HCT116 (cell line): Measurements from ENCODE around the gene BTD. TPM values are rescaled to one million over a fixed set of nuclear protein-coding genes. Genes with fewer than 3 reads are reported as not detected.

Experiments
- ATAC-seq: fragments of 200-7000 bp; cut with Tn5 transposase; 2 replicates; pipeline ENCODE4 v1.9.1; 2020; ENCODE audit warnings: mild to moderate bottlenecking, moderate library complexity
- BruUV-seq: library from RNA; stranded (reverse); fragments of 400-500 nt; replicated peaks from 2 replicates; lab custom pipeline; 2021; lab: Mats Ljungman, UMichigan
- CTCF ChIA-PET: fragments of 300-600 bp; sonication (Branson Sonifier 250); formaldehyde crosslinking; loops from one replicate; lab custom pipeline; 2021; ENCODE audit warnings: antibody characterized with exemption; lab: Charles Lee
- POLR2A ChIA-PET: fragments of 300-600, 350-600 bp; sonication (Branson Sonifier 250); formaldehyde crosslinking; loops from one replicate; lab custom pipeline; 2021; ENCODE audit warnings: antibody characterized with exemption; lab: Charles Lee
- RAD21 ChIA-PET, 2 experiments: fragments of 300-600 bp; sonication (Branson Sonifier 250); formaldehyde crosslinking; loops; one replicate each; lab custom pipeline; 2023; ENCODE audit warnings: low total read pairs in 2 of 2; ENCODE audit not compliant: uncharacterized antibody in 2 of 2, unreplicated experiment in 2 of 2, low non-redundant PET in 1 of 2; lab: Charles Lee
- DNase-seq: peaks from one replicate; pipeline ENCODE4 v3.0.0-alpha.2; 2010; ENCODE audit warnings: low read depth, low spot score
- H2AFZ ChIP-seq: fragments of 200-600 bp; shearing (Covaris generic), sonication (generic); 2 replicates; pipeline ENCODE4 v1.6.1; 2017; ENCODE audit warnings: low read depth, mixed run types, mixed read lengths, antibody characterized with exemption, low read length; ENCODE audit not compliant: poor library complexity, severe bottlenecking
- H3K27ac ChIP-seq: 2 replicates; pipeline ENCODE4 v1.5.1; 2012; ENCODE audit warnings: low read depth, low read length
- H3K27me3 ChIP-seq: fragments of 200-600 bp; sonication (generic); 2 replicates; pipeline ENCODE4 v1.6.1; 2016; ENCODE audit warnings: mixed run types, low read length, mixed read lengths; ENCODE audit not compliant: insufficient read depth
- H3K36me3 ChIP-seq, 2 experiments: fragments of 200-500 bp in 1 of 2; fragments of 200-600 bp in 1 of 2; sonication (Bioruptor generic) in 1 of 2; sonication (generic) in 1 of 2; 2 replicates each; pipeline versions ENCODE4 v1.5.1 to v1.6.1; 2014 to 2016; ENCODE audit warnings: low read length in 2 of 2, inconsistent platforms in 1 of 2, mixed read lengths in 1 of 2, mixed run types in 1 of 2; ENCODE audit not compliant: insufficient read depth in 2 of 2, control insufficient read depth in 1 of 2
- H3K4me1 ChIP-seq, 2 experiments: fragments of 200-600 bp in 1 of 2; sonication (generic) in 1 of 2; 2 replicates each; pipeline versions ENCODE4 v1.5.1 to v1.6.1; 2012 to 2017; ENCODE audit warnings: low read length in 2 of 2, inconsistent platforms in 1 of 2, mild to moderate bottlenecking in 1 of 2, mixed read lengths in 1 of 2, mixed run types in 1 of 2, moderate library complexity in 1 of 2; ENCODE audit not compliant: insufficient read depth in 2 of 2, control insufficient read depth in 1 of 2
- H3K4me2 ChIP-seq: fragments of 200-600 bp; sonication (generic); 2 replicates; pipeline ENCODE4 v1.6.1; 2017; ENCODE audit warnings: mixed run types, low read length, mixed read lengths
- H3K4me3 ChIP-seq, 2 experiments: fragments of 200-600 bp in 1 of 2; sonication (generic) in 1 of 2; replicated peaks in 1 of 2; 2 replicates each; pipeline ENCODE4 v1.5.1; 2011 to 2016; ENCODE audit warnings: low read length in 2 of 2, control low read depth in 1 of 2, low read depth in 1 of 2, mild to moderate bottlenecking in 1 of 2, mixed read lengths in 1 of 2, mixed run types in 1 of 2
- H3K79me2 ChIP-seq: fragments of 200-600 bp; sonication (generic); 2 replicates; pipeline ENCODE4 v1.6.1; 2017; ENCODE audit warnings: mild to moderate bottlenecking, mixed run types, low read length, moderate library complexity, mixed read lengths; ENCODE audit not compliant: insufficient read depth
- H3K9ac ChIP-seq: fragments of 200-600 bp; sonication (generic); 2 replicates; pipeline ENCODE4 v1.6.1; 2016; ENCODE audit warnings: low read length, mixed read lengths
- H3K9me2 ChIP-seq: fragments of 200-600 bp; sonication (generic), shearing (Covaris generic); 2 replicates; pipeline ENCODE4 v1.6.1; 2017; ENCODE audit warnings: mixed run types, mild to moderate bottlenecking, moderate library complexity; ENCODE audit not compliant: insufficient read depth
- H3K9me3 ChIP-seq, 2 experiments: fragments of 200-500 bp in 1 of 2; fragments of 200-600 bp in 1 of 2; sonication (Bioruptor generic) in 1 of 2; sonication (generic) in 1 of 2; 2 replicates each; pipeline ENCODE4 v1.6.1; 2014 to 2017; ENCODE audit warnings: low read length in 2 of 2, mixed read lengths in 2 of 2, inconsistent platforms in 1 of 2, low read depth in 1 of 2, mild to moderate bottlenecking in 1 of 2, mixed run types in 1 of 2, moderate library complexity in 1 of 2; ENCODE audit not compliant: control insufficient read depth in 1 of 2, insufficient read depth in 1 of 2
- H4K20me1 ChIP-seq: fragments of 200-600 bp; sonication (generic), shearing (Covaris generic); 2 replicates; pipeline ENCODE4 v1.6.1; 2017; ENCODE audit warnings: mixed run types, mild to moderate bottlenecking, moderate library complexity; ENCODE audit not compliant: insufficient read depth
- ATF3 ChIP-seq: IDR thresholded peaks from 2 replicates; pipeline ENCODE4 v1.6.1; 2012
- CBX3 ChIP-seq: IDR thresholded peaks from 2 replicates; pipeline ENCODE4 v1.6.1; 2012; ENCODE audit warnings: low read depth
- CTCF ChIP-seq, 3 experiments: fragments of 200-600 bp in 1 of 3; sonication (generic) in 1 of 3; IDR thresholded peaks in 2 of 3; conservative IDR thresholded peaks in 1 of 3; 2 replicates each; pipeline ENCODE4 v1.5.1; 2012 to 2017; ENCODE audit warnings: low read depth in 2 of 3, low read length in 2 of 3, antibody characterized with exemption in 1 of 3, borderline replicate concordance in 1 of 3, control low read depth in 1 of 3, mild to moderate bottlenecking in 1 of 3, mixed read lengths in 1 of 3, mixed run types in 1 of 3, moderate library complexity in 1 of 3; ENCODE audit not compliant: insufficient read depth in 1 of 3
- EGR1 ChIP-seq: IDR thresholded peaks from 2 replicates; pipeline ENCODE4 v1.6.1; 2012; ENCODE audit warnings: low read depth
- FOSL1 ChIP-seq: IDR thresholded peaks from 2 replicates; pipeline ENCODE4 v1.6.1; 2012; ENCODE audit warnings: low read depth
- JUND ChIP-seq: IDR thresholded peaks from 2 replicates; pipeline ENCODE4 v1.6.1; 2012
- REST ChIP-seq: IDR thresholded peaks from 2 replicates; pipeline ENCODE4 v1.6.1; 2012; ENCODE audit warnings: low read depth
- TCF7L2 ChIP-seq: IDR thresholded peaks from 2 replicates; pipeline ENCODE4 v1.7.0; 2011; ENCODE audit warnings: borderline replicate concordance, inconsistent platforms; ENCODE audit not compliant: insufficient read depth, insufficient read length; ENCODE audit errors: extremely low read depth
- ZBTB33 ChIP-seq: IDR thresholded peaks from 2 replicates; pipeline ENCODE4 v1.6.1; 2011; ENCODE audit warnings: mild to moderate bottlenecking, low read length, moderate library complexity; ENCODE audit not compliant: insufficient replicate concordance; ENCODE audit errors: extremely low read depth
- ZNF274 ChIP-seq: fragments of 200-500 bp; sonication (Bioruptor generic); IDR thresholded peaks from 2 replicates; pipeline ENCODE4 v1.6.1; 2014; ENCODE audit warnings: mild to moderate bottlenecking, low read depth, low read length, inconsistent platforms
- intact Hi-C: fragments of 100-400 bp; cut with micrococcal nuclease; formaldehyde crosslinking; loops from 2 replicates; pipeline ENCODE4 v1.10.0; 2022
- total RNA-seq: library from RNA; stranded (reverse); gene quantifications from one replicate; pipeline ENCODE4 v1.2.1, GENCODE V29; 2021; ENCODE audit not compliant: unreplicated experiment

The BTD gene
- total RNA-seq, 1 experiment from 2014 or later, result 5.0 TPM

- POLR2A ChIA-PET, result no interaction called here
- Histone ChIP-seq H4K20me1 (no peaks in the 10 kb centered on the region), H3K9me2 (0 out of 2 replicates have a peak, but pooled peaks cover 2% of the 10 kb centered on the region), H3K4me3 (no peak overlapping the region), H2AFZ (no peak overlapping the region), H3K36me3 (no peaks in the 10 kb centered on the region), H3K27me3 (no peaks in the 10 kb centered on the region), H3K4me2 (0 out of 2 replicates have a peak overlapping the region, but pooled peaks have one; percentile 58), H3K9ac (no peak overlapping the region), H3K9me3 (no peaks in the 10 kb centered on the region), H3K27ac (no peak overlapping the region), H3K79me2 (no peaks in the 10 kb centered on the region), H3K4me1 (peaks cover 35 to 67% of the 10 kb centered on the region in 2 experiments)
- intact Hi-C loops, result loop anchor here (5.0 to 10.0 kb wide), 2 partner anchors 413 to 545 kb away; no protein-coding TSS in a partner anchor
- TF ChIP-seq ZBTB33 (no peak), CTCF (IDR thresholded peaks at IDR 0.05 in 2 of 3, conservative IDR thresholded peaks at IDR 0.05 in 1 of 3; ENCODE audit: borderline replicate concordance in 1 of 3, insufficient read depth in 1 of 3, low read depth in 2 of 3, low read length in 2 of 3) (no peak), CBX3 (no peak), TCF7L2 (no peak), ZNF274 (no peak), EGR1 (no peak), FOSL1 (no peak), JUND (no peak), REST (no peak), ATF3 (no peak)
- ATAC-seq, result no peak
- CTCF ChIA-PET, result no interaction called here
- BruUV-seq, result no TSS peak
- no peak for DNase-seq
- RAD21 ChIA-PET, result no interaction called here
Observed at GRCh38 chr3:15632212-15632580, 30.7 kb downstream of the BTD start.
